Measurements from ENCODE around the gene EIF4G2.

EIF4G2 gene

GRCh38 chr11:10749476-10749875, 59.2 kb downstream of the EIF4G2 start:
- no peak overlapping the region for H3K4me3 ChIP-seq (replicated peaks; ENCODE audit: low read depth, low read length)
- no peak for TF ChIP-seq CTCF (IDR thresholded peaks at IDR 0.05; ENCODE audit: low read length, missing control alignments)
- no peak for DNase-seq (ENCODE audit: low read depth)

- no peak overlapping the region for H3K4me3 ChIP-seq (replicated peaks; ENCODE audit: low read depth, low read length)
- no peak for TF ChIP-seq CTCF (IDR thresholded peaks at IDR 0.05; ENCODE audit: low read length, missing control alignments)
- DNase-seq (ENCODE audit: low read depth) = no peak
These were observed 61.0 kb downstream of the EIF4G2 start for GRCh38 chr11:10747733-10748132.
